DOHH2 (cell line): ENCODE measurements around the gene ZNF609.

Experiments
- H3F3A ChIP-seq: fragments of 200-600 bp; sonication (generic), shearing (Covaris generic); 2 replicates; pipeline ENCODE4 v1.6.0; 2016; ENCODE audit warnings: antibody characterized with exemption, mild to moderate bottlenecking; ENCODE audit not compliant: control insufficient read depth, insufficient read depth
- H3K27ac ChIP-seq: fragments of 200-600 bp; sonication (generic); 2 replicates; pipeline ENCODE4 v1.5.1; 2014; ENCODE audit warnings: low read depth, mild to moderate bottlenecking, low read length, moderate library complexity
- H3K27me3 ChIP-seq: fragments of 200-600 bp; sonication (generic); 2 replicates; pipeline ENCODE4 v1.6.1; 2014; ENCODE audit warnings: mild to moderate bottlenecking, low read length, mixed read lengths; ENCODE audit not compliant: control insufficient read depth
- H3K36me3 ChIP-seq: fragments of 200-600 bp; sonication (generic); 2 replicates; pipeline ENCODE4 v1.6.1; 2014; ENCODE audit warnings: mild to moderate bottlenecking, low read length, moderate library complexity, mixed read lengths; ENCODE audit not compliant: control insufficient read depth
- H3K4me1 ChIP-seq: fragments of 200-600 bp; sonication (generic); 2 replicates; pipeline ENCODE4 v1.6.1; 2014; ENCODE audit warnings: mild to moderate bottlenecking, low read length, mixed read lengths; ENCODE audit not compliant: control insufficient read depth
- H3K4me2 ChIP-seq: fragments of 200-600 bp; sonication (generic); 2 replicates; pipeline ENCODE4 v1.6.0; 2014; ENCODE audit warnings: mild to moderate bottlenecking, low read length, moderate library complexity
- H3K4me3 ChIP-seq: fragments of 200-600 bp; sonication (generic); 2 replicates; pipeline ENCODE4 v1.5.1; 2014; ENCODE audit warnings: mild to moderate bottlenecking, low read length, mixed read lengths
- H3K79me2 ChIP-seq: fragments of 200-600 bp; sonication (generic); 2 replicates; pipeline ENCODE4 v1.6.1; 2014; ENCODE audit warnings: mild to moderate bottlenecking, low read length, mixed read lengths; ENCODE audit not compliant: control insufficient read depth
- H3K9me2 ChIP-seq: fragments of 200-600 bp; sonication (generic); replicated peaks from 2 replicates; pipeline ENCODE4 v1.6.1; 2014; ENCODE audit warnings: mild to moderate bottlenecking, low read length, mixed read lengths; ENCODE audit not compliant: control insufficient read depth
- H3K9me3 ChIP-seq: fragments of 200-600 bp; sonication (generic); 2 replicates; pipeline ENCODE4 v1.6.1; 2014; ENCODE audit warnings: antibody characterized with exemption, low read length, mixed read lengths; ENCODE audit not compliant: control insufficient read depth, insufficient read depth
- H4K20me1 ChIP-seq: fragments of 200-600 bp; sonication (generic); 2 replicates; pipeline ENCODE4 v1.6.0; 2014; ENCODE audit warnings: low read depth, mild to moderate bottlenecking, antibody characterized with exemption, low read length, moderate library complexity; ENCODE audit not compliant: control insufficient read depth, insufficient read depth
- EZH2phosphoT487 ChIP-seq: fragments of 200-600 bp; sonication (generic); IDR thresholded peaks from 2 replicates; pipeline ENCODE4 v1.6.1; 2017; ENCODE audit warnings: borderline replicate concordance, mild to moderate bottlenecking, antibody characterized with exemption, low read length, moderate library complexity, mixed read lengths
- TF ChIP-seq, protein P1 (sequence below): fragments of 200-600 bp; sonication (generic); IDR thresholded peaks from one replicate; pipeline ENCODE4 v1.5.1; 2014; ENCODE audit warnings: antibody characterized with exemption, mild to moderate bottlenecking, low read depth, low read length; ENCODE audit not compliant: poor library complexity, severe bottlenecking

ZNF609 gene

DNA sequence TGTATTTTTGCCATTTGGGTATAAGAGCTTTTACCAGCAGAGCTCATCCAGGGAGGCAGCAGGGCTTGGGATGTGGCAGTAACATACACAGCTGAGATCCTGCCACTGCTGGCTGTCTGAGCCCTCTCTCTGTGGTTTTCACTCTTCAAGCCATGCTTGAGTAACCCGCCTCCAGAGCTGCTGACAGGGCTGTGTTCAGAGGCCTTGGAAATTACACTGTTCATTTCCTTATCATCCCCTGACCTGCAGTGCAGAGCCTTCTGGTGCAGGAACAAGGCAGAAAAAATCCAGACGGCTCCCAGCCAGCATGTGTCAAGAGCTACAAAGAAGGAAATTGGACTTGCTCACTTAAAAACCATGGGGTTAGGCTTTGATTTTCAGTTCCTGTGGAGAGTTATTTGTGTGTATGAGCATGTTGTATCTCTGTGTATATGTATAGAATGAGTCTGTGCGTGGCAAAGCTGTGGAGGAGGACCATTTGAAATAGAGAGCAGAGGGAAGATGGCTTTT lies 47.0 kb downstream of the ZNF609 start:
- H3F3A ChIP-seq = 0 out of 2 replicates have a peak, but pooled peaks cover 2% of the 10 kb centered on the region
- H3K36me3 ChIP-seq = peaks cover 14% of the 10 kb centered on the region
- H3K79me2 ChIP-seq = peaks cover 57% of the 10 kb centered on the region
- TF ChIP-seq EZH2phosphoT487 = no peak
- TF ChIP-seq, protein P1, sequence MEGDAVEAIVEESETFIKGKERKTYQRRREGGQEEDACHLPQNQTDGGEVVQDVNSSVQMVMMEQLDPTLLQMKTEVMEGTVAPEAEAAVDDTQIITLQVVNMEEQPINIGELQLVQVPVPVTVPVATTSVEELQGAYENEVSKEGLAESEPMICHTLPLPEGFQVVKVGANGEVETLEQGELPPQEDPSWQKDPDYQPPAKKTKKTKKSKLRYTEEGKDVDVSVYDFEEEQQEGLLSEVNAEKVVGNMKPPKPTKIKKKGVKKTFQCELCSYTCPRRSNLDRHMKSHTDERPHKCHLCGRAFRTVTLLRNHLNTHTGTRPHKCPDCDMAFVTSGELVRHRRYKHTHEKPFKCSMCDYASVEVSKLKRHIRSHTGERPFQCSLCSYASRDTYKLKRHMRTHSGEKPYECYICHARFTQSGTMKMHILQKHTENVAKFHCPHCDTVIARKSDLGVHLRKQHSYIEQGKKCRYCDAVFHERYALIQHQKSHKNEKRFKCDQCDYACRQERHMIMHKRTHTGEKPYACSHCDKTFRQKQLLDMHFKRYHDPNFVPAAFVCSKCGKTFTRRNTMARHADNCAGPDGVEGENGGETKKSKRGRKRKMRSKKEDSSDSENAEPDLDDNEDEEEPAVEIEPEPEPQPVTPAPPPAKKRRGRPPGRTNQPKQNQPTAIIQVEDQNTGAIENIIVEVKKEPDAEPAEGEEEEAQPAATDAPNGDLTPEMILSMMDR = no peak
- no peaks in the 10 kb centered on the region for H3K9me3 ChIP-seq
- H3K9me2 ChIP-seq = no peaks in the 10 kb centered on the region
- H3K4me2 ChIP-seq = peak overlapping the region; percentile 70
- H3K27me3 ChIP-seq = no peaks in the 10 kb centered on the region
- H3K4me1 ChIP-seq = peaks cover 52% of the 10 kb centered on the region
- peak overlapping the region; percentile 39; the same call in 1 of the 2 replicates for H3K27ac ChIP-seq
- H3K4me3 ChIP-seq = peak overlapping the region; percentile 35
- peaks cover 8% of the 10 kb centered on the region for H4K20me1 ChIP-seq

DNA sequence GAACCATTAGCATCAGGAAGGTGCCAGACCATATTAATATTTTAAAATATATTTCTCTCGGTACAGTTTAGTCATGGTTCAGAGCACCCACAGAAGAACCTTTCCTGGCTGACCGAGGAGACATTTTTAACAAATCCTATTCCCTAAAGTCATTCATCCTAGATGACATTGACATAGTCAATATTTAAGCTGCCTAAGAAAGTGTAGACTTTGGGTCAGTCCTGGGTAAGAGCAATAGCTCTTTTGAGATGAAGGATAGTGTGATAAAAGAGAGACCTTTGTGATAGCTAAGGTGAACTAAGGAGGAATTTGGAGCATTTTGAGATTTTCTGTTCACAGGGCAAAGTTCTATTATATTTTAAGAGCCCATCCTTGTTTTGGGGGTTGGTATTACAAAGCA lies 47.5 kb downstream of the ZNF609 start:
- Histone ChIP-seq H3F3A (0 out of 2 replicates have a peak, but pooled peaks cover 2% of the 10 kb centered on the region), H3K79me2 (peaks cover 53% of the 10 kb centered on the region), H3K9me3 (no peaks in the 10 kb centered on the region), H3K9me2 (no peaks in the 10 kb centered on the region), H3K4me1 (peaks cover 48% of the 10 kb centered on the region), H3K27me3 (no peaks in the 10 kb centered on the region), H3K27ac (peak overlapping the region; percentile 39; the same call in 1 of the 2 replicates), H3K36me3 (peaks cover 12% of the 10 kb centered on the region), H3K4me3 (peak overlapping the region; percentile 35; the same call in 1 of the 2 replicates), H3K4me2 (peak overlapping the region; percentile 70), H4K20me1 (peaks cover 8% of the 10 kb centered on the region)
- TF ChIP-seq, protein P1 = no peak
- TF ChIP-seq EZH2phosphoT487 = no peak

DNA sequence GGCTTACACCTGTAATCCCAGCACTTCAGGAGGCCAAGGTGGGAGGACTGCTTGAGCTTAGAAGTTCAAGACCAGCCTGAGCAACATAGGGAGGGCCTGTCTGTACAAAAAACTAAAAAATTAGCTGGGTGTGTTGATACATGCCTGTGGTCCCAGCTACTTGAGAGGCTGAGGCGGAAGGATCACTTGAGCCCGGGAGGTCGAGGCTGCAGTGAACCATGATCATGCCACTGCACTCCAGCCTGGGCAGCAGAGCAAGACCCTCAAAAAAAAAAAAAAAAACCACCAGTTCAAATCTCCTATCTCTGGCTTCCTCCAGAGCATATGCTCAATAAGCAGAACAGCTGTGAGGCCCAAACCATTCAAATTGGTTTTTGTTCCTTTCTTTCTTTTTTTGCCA lies 53.4 kb downstream of the ZNF609 start:
- Histone ChIP-seq H3K4me3 (no peak overlapping the region), H3K27me3 (no peaks in the 10 kb centered on the region), H3K79me2 (peaks cover 60% of the 10 kb centered on the region), H3K4me2 (no peak overlapping the region), H4K20me1 (peaks cover 2% of the 10 kb centered on the region; the same call in 1 of the 2 replicates), H3K36me3 (peaks cover 3% of the 10 kb centered on the region; the same call in 1 of the 2 replicates), H3F3A (no peaks in the 10 kb centered on the region), H3K27ac (no peak overlapping the region), H3K4me1 (peaks cover 19% of the 10 kb centered on the region), H3K9me3 (no peaks in the 10 kb centered on the region), H3K9me2 (no peaks in the 10 kb centered on the region)
- TF ChIP-seq EZH2phosphoT487 = no peak
- TF ChIP-seq, protein P1 = no peak
